T1000 (cell line): ENCODE results near the gene THAP4.
A peak's percentile ranks its signal among the peaks of the same experiment; 100 is the strongest.

Experiments used
- DNase-seq: peaks from one replicate; lab custom pipeline; 2025; ENCODE audit warnings: mixed read lengths; lab: John Stamatoyannopoulos, UW

THAP4 gene, protein sequence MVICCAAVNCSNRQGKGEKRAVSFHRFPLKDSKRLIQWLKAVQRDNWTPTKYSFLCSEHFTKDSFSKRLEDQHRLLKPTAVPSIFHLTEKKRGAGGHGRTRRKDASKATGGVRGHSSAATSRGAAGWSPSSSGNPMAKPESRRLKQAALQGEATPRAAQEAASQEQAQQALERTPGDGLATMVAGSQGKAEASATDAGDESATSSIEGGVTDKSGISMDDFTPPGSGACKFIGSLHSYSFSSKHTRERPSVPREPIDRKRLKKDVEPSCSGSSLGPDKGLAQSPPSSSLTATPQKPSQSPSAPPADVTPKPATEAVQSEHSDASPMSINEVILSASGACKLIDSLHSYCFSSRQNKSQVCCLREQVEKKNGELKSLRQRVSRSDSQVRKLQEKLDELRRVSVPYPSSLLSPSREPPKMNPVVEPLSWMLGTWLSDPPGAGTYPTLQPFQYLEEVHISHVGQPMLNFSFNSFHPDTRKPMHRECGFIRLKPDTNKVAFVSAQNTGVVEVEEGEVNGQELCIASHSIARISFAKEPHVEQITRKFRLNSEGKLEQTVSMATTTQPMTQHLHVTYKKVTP

DNA sequence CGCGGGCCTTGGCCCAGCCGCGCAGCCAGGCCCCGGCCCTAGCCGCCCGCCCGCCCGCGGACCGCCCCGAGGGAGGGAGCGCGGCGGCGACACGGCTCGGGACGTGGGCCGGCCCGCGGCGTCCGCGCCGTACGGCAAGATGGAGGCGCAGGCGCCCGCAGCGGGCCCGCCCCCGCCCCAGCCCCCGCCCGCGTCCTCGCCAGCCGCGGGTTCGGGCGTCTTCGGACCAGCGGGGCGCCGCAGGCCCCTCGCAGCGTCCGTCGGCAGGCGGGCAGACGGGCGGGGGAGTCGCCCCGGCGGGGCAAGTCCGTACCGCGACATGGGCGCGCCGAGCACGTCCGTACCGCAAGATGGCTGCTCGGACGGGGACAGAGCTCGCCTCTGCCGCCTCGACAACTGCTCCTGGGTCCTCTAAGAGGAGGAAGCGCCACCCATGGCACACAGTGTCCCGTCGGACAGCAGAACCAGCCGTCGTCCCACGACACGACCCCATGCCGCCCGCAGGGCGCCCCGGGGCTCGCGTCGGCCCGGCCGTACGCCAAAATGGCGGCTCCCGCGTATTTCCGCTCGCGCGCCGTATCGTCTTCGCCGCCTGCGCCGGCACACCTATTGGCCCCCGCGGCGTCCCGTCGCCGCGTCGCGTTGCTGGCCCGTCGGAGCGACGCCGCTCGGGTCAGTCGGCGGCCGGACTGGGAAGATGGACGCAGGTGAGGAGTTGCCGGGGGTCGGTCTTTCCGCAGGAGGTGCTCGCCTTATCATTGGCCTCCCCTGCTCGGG is at the start of gene THAP4, which contains the start of gene ATG4B:
Gene THAP4 (minus strand): TSS at position 141 of the 777 bp plus-strand sequence. CDS start 141 bp downstream, outside the sequence.
Gene ATG4B (plus strand): TSS at position 676 of the 777 bp plus-strand sequence. CDS start 22 bp downstream, at position 698.
- peak; percentile 78 for DNase-seq

DNA sequence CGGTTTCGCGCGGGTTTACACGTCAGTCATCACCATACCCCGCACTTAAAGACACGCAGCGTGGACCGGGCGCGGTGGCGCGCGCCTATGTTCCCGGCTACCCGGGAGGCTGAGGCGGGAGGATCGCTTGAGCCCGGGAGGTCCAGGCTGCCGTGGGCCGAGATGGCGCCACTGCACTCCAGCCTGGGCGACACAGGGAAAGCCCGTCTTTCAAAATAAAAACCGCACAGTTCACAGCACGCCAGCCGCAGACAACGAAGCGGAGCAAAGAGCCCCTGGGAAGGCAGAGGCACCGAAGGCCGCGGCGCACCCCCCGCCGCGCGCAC is 49.3 kb upstream of the THAP4 start:
- no peak for DNase-seq

DNA sequence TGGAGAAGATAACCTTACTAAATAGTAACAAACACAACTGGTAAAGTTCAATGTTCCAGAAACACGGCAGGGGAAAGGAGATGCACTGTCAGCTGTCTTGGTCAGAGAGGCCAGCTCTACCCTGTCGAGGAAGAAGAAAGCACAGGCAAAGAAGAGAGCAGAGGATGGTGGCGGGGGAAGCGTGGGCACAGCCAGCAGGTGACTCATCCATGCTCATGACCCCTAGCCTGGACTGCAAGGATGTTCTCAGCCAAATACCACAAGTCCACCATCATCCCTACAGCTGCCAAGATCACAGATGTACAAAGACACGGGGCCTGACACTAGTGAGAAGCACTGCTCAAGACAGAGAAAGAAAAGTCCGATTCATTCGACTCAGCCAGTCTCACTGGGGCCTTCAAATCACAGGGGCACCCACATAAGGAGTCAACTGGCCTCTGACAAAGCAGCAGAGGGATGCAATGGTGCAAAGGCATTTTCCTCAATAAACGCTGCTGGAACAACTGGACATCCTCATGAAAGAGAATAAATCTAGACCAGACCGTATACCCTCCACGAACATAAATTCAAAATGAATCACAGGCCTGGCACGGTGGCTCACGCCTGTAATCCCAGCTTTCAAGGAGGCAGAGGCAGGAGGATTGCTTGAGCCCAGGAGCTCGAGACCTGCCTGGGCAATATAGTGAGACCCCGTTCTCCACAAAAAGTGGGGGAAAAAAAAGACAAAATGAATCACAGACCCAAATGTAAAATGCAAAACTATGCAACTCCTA is 44.1 kb upstream of the THAP4 start:
- DNase-seq, result peak; percentile 34

DNA sequence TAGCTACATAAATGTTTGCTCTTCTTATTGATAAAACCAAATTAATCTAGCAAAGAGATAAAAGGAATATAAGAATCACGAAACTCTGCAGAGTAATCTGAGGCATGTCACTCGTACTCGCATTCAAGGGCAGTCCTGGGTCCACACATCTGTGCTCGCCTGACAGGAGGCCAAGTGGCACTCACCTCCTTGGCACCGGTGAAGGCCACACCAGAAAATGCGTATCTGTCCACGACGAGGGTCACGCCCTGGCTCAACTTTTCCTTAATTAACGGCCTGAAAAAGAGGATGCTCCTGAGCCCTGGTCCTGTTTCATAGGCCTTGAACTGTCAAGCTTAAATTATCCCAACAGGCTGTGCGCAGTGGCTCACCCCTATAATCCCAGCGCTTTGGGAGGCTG is 43.1 kb upstream of the THAP4 start:
- no peak for DNase-seq

DNA sequence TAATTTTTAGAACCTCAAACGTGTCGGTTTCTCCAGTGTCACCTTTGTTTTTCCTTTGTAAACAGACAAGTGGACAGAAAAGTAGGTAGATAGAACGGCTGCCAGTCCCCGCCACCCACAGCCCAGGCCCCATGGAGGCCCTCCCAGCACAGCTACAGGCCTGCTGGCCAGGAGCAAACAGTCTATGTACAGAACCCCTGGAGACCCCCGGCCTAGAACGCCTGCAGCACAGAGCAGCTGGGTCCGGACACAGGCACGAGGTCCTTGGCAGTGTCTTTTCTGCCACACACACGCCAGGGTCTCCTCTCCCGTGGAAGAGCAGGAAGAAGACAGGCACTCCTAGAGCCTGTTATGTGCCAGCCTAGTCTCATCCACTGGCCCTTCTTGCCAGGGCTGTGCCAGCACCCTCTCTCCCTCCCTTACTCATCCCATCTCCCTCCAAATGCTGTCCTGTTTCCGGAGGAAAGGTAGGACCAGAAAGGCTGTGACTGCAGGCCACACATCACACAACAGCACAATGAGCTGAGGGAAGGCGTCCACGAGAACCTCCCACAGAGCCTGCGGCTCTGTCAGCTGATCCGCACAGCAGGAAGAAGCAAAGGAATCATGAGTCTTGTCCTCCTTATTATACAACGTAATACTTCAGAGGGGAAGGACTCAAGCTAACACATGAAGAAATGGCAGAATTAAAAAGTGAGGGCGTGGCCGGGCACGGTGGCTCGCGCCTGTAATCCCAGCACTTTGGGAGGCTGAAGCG is 42.0 kb upstream of the THAP4 start:
- no peak for DNase-seq

DNA sequence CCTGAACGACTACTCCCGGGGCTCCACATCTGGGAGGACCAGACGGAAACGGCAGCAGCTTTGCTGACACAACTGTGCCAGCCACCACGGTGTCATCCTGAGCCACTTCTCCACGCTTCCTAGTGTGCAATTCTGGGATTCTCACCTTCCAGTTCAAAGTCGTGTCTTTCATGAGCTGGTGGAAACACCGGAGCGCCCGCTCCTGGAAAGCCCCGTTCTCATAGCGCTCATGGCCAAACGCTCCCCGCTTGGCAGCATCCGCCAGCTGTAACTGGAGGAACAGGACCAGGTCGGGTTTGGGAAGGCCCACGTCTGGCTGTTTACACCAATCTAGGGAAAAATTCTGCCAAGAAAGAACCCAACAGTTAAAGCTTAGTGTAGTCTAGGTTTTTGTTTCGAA is 41.3 kb upstream of the THAP4 start:
- DNase-seq, result no peak

DNA sequence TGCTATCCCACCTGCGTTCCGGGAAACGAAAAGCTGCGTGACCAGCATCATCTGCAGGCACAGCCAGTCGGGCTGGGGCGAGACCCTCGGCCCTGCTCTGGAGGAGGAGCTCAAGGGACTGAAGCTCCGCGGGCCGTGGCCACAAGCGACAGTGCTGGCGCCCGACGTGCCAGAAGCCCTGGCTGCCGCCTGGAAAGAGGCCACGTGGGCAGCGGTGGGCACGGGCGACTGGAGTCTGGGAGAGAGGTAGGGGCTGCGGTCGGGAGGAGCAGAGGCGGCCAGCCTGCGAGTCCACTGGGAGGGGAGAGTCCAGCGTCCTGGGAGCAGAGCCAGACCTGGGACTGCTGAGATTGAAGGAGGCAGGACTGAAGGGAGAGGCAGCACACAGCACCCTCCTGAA is 40.4 kb upstream of the THAP4 start:
- DNase-seq, result no peak

DNA sequence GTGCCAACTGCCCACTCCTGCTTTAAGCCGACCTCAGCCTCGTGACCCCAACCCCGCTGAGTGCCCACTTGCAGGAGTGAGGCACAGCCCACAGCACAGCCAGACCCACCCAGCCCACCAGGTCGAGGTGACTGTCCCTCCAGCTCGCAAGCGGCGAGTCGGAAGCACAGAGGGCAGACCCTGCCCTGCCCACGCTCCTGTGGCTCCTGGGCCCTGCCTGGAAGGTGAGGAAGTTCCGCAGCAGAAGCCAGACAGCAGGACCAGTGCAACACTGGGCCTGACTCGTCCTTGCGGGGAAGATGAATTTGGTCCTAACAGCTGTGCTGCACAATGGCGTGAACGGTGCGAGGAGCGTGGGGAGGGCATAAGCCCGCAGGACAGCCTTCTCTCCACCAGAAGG is 39.7 kb upstream of the THAP4 start:
- DNase-seq, result no peak

DNA sequence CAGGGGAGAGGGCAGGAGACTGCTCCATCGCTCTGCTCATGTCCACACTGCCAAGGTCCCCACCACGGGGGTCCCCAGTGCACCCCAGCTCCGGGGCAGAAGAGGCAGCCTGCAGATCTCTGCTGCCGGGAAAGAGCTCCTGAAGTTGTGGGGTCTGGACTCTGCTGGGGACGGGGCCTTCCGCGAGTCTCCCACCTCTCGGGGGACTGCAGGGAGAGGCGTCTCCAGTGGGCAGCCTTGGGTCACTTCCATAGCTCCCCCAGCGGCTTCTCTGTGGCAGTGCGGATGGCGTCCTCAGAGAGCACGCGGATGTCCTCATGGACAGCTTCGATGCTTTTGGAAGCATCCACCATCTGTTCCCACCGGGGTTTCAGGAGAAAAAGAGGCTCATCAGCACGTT is 38.9 kb upstream of the THAP4 start:
- no peak for DNase-seq

DNA sequence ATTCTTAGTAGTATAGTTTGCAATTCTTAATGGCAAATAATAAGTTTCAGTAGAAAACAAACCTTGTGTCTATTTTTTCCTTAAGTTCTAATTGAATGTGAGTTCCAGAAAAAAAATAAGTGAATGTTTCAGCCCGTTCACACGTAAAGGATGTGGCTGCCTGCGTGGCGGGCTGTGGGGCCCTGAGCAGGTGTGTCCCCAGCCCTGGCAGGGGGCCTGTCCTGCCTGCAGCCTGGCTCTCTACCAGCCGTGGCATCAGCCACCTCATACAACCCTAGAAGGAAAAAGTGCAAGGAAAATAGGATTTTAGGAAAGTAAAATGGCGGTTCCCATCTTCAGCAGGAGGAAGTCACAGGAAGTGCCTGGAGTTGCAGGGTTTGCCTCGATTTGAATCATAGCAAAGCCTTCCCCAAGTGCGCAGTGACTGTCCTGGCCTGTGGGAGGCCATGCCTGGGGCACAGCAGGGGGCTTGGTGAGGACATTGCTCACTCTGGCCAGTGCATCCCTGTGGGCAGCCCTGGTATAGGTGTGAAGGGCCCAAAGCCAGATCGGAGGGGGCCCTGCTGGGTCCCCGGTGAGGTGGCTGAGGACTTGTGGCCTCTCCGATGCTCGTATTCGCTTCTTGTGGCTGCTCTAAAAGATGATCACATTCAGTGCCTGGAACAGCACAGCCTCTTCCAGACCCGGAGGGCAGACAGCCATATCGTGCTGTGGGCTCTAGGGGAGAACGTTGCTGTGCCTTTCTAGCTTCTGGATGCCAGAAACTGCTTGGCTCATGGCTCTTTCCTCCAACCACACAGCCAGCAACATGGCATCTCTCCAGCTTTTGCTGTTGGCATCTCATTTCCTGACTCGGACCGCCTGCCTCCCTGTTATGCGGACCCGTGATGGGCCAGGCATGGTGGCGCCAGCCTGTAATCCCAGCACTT is 37.1 kb upstream of the THAP4 start:
- no peak for DNase-seq

DNA sequence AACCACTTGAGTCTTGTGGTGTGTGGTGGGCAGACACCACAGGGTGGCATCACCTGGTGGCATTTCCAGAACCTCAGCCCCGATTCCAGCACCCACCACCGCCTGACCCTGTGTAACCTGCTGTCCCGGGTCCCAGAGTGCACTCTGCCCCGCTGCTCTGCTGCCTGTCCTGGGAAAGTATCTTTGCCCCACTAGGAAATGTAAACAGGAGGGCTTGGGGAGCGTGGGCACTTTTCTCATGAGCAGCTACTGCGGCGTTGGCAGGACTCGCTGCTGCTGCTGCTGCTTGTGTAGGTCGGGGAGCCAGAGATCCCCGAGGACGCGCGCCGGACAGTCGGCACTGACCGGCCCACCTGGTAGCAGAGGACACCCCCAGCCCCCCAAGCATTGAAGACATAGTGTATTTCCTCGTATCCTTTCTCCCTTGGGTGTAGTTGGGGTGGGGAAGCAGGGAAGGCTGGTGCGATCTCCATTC is 36.3 kb upstream of the THAP4 start:
- DNase-seq, result no peak

DNA sequence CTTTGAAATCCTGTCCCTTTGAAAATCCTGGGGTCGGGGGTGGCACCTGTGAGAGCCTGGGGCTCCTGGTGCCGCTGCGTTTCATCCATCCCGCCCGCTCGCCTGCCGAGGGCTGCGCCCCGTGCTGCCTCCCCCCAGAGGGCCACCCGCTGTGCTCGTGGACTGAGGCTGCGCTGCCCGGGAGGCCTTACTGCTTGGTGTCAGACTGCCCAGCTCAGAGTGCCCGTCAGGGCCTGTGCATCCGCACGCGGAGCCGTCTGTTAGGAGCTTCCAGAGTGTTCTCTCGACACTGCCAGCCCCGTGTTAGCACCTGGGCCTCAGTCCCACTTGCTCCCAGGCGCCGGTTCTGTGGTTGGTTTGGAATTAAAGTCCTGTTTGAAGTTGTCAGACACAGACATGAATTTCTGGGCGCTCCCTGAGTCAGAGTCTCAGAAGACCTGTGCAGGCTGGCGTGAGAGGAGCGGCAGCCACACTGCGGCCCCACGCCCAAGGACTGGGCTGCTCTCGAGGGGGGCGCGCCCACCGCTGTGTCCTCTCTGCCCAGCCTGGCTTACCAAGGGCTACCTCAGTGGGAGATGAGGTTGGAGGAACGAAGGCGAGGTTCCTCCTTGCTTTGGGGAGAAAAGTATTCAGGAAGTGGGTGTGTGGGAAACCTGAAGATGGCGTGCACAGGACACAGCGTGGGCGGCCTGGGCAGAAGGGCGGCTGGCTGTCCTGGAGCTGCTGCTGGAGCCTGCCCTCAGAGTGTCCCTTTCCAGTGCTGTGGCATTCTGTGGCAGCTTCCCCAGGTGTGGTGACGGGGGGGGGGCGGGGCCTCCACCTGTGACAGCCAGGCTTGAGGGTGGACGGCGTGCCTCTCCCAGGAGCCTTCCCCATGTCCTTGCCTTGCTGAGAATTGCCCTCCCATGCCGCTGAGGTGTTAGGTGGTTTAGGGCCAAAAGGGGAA is 35.6 kb upstream of the THAP4 start:
- DNase-seq, result no peak

DNA sequence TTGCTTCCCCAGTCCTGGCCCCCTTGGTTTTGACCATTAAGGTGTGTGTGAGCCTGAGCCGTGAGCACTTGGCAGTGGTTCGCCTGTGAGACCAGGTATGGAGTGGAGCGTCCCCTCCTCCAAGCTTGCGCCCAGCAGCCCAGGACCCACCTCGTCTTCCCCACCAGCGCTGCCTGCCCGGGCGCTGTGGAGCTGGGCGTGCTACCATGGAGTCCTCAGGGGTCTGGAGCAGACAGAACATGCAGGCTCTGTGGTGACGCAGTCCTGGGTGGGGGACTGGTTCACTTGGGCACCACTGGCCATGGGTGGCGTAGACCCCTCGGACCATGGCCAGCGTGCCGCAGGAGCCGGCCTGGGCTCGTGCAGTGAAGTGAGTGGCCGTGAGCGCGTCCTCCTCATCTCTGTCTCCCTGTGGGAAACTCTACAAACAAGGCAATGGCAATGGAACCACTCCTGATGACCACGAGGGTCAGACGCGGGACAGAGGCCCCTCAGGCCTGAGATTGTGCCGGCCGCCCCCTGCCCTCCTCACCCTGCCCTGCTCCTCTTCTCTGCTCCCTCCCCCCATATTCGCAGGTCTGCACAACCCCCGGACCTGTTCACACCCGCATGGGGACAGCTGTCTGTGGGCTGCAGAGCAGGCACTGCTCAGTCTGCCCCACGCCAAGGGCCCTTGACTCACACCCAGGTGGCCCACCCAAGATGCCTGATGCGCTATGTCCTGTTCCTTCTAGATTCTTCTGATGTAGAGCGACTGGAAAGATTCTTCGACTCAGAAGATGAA is 34.7 kb upstream of the THAP4 start:
- DNase-seq, result no peak

DNA sequence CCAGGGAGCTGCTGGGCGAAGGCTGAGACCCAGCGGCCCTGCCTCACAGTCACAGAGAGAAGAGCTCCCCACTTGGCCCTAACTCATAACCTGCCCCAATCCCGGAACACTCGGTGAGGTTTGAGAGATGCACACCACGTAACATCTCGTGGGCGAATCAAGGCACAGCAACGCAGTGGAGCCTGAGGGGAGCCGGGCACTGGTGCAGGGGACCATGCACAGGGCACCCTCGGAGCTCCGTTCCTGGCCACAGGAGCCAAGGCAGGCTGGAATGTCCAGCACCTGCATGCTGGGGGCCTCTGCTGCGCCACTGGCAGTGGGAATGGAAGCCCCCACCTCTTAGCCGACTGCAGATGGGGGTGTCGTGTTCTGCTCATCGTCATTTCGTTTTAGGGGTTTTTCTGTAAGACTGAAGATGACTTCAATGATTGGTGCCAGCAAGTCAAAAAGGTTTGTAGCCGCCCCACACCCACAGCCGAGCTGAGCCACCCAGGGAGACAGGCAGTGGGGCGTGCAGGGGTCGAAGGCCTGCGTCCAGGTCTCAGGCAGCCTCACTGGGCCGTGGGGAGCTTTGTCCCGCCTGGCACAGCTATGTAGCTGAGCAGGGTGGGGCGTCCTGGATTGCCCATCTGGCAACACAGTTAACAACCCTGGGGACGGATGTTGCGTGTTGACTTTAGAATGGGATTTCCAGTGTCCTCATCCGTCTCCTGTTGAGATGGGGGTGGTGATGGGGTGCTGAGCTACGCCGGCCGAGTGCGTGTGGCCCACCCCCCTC is 33.6 kb upstream of the THAP4 start:
- no peak for DNase-seq

DNA sequence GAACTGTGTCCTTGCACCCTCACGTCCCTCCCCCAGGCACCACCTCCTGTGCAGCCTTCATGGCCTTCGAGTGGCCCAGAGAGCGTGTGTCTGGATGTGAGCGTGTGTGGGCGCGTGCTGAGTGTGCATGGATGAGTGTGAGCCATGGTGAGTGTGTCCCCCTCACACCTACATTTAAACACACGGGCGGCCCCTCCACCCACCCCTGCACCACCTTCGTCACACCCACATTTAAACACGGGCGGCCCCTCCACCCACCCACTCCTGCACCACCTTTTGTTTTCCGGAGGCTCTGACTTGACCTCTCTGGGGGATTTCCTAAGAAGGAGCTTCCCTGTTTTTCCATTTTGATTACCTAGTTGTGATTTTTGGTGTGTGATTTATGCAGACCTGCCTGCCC is 31.9 kb upstream of the THAP4 start:
- no peak for DNase-seq

DNA sequence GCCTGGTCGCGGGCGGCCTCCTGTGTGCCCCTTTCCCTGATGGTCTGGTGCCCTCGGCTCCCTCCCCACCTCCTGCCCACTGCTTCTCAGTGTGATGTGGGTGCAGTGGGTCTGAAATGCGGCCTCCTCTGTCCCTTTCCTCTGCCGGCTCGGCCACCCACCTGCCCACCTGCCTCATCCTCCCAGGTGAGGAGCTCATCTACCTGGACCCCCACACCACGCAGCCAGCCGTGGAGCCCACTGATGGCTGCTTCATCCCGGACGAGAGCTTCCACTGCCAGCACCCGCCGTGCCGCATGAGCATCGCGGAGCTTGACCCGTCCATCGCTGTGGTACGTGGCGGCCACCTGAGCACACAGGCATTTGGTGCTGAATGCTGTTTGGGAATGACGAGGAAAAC is 31.4 kb upstream of the THAP4 start:
- no peak for DNase-seq

DNA sequence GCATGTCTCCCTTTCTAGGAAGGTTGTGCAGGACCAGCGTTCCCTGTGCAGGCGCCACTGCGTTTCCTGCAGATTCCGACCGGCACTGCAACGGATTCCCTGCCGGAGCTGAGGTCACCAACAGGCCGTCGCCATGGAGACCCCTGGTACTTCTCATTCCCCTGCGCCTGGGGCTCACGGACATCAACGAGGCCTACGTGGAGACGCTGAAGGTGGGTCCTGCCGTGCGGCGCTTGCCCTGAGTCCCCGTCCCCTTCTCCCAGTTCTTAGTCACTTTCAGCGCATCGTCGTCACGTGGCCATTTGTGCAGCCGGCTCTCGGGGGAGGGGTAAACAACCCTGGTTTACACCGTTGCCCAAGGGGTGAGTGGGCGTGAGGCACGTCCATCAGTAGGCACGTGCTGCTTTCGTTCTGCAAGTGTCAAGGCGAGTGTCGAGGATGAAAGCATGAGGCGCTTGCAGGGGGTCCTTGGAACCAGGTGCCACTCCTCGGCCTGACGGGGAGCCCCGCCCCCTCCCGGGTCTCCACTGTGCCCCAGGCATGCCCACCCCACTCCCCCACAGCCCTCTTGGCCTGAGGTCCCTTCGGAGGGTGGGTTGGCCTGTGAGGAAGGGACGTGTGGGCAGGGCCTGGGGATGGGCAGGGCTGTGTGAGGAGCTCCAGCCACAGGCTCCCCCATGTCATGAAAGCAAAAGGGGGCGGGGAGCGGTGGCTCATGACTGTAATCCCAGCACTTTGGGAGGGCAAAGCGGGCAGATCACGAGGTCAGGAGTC is 29.9 kb upstream of the THAP4 start:
- no peak for DNase-seq
